Neural crest cell (in vitro differentiated cells): ENCODE measurements around the gene MIPOL1. TPM values are rescaled to one million over a fixed set of nuclear protein-coding genes. Genes with fewer than 3 reads are reported as not detected.

ENCODE experiments used
- DNase-seq: peaks from one replicate; pipeline ENCODE4 v3.0.0; 2021; ENCODE audit warnings: low read depth, mixed read lengths, low spot score
- H3K27ac Mint-ChIP-seq: one replicate; pipeline ENCODE4 v1.8.0; 2021; ENCODE audit warnings: mild to moderate bottlenecking, mixed read lengths; ENCODE audit not compliant: unreplicated experiment
- H3K27me3 Mint-ChIP-seq: 2 replicates; pipeline ENCODE4 v1.8.0; 2021; ENCODE audit warnings: low read depth, mild to moderate bottlenecking, mixed read lengths
- H3K36me3 Mint-ChIP-seq: 2 replicates; pipeline ENCODE4 v1.8.0; 2021; ENCODE audit warnings: low read depth, mild to moderate bottlenecking, mixed read lengths
- H3K4me1 Mint-ChIP-seq: 2 replicates; pipeline ENCODE4 v1.8.0; 2021; ENCODE audit warnings: mixed read lengths
- H3K4me3 Mint-ChIP-seq: one replicate; pipeline ENCODE4 v1.8.0; 2021; ENCODE audit warnings: mild to moderate bottlenecking, mixed read lengths
- H3K9me3 Mint-ChIP-seq: 2 replicates; pipeline ENCODE4 v1.8.0; 2021; ENCODE audit warnings: mixed read lengths
- CTCF ChIP-seq: fragments of 200-600 bp; sonication (generic); conservative IDR thresholded peaks from 2 replicates; pipeline ENCODE4 v1.5.0; 2021; ENCODE audit warnings: antibody characterized with exemption, mild to moderate bottlenecking
- total RNA-seq: library from RNA; stranded (reverse); gene quantifications from 2 replicates; pipeline ENCODE4 v1.2.1, GENCODE V29; 2021

MIPOL1 gene
- total RNA-seq, 1 donor from 2014 or later = 16.6 TPM

DNA sequence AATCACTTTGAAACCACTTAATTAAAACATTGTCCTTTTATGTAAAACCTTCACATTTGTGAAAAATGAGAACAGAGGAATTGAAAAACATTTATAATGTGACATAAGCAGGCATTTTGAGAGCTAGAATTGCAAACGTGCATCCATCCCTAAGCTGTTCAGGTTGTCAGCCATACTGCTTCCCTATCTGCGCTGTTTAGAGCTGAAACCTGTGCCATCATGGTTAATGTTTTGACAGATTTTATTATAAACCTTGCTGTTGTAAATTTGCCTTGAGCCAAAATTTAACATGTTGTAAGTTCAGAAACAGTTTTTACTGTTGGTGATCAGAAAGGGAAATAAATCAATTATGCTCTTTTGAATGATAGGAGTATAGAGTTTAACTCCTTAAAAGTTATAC is 365.5 kb downstream of the MIPOL1 start:
- Mint-ChIP-seq H3K4me1 (peaks cover 8% of the 10 kb centered on the region), H3K36me3 (peaks cover 3% of the 10 kb centered on the region), H3K9me3 (no peaks in the 10 kb centered on the region), H3K27me3 (no peaks in the 10 kb centered on the region), H3K4me3 (no peak overlapping the region), H3K27ac (no peak overlapping the region)
- DNase-seq = no peak
- TF ChIP-seq CTCF = no peak

GRCh38 chr14:37565550-37565949 is 367.8 kb downstream of the MIPOL1 start:
- no peaks in the 10 kb centered on the region for H3K36me3 Mint-ChIP-seq
- H3K4me3 Mint-ChIP-seq = no peak overlapping the region
- no peak overlapping the region for H3K27ac Mint-ChIP-seq
- no peaks in the 10 kb centered on the region for H3K27me3 Mint-ChIP-seq
- H3K4me1 Mint-ChIP-seq = no peaks in the 10 kb centered on the region
- no peaks in the 10 kb centered on the region for H3K9me3 Mint-ChIP-seq
- no peak for DNase-seq
- TF ChIP-seq CTCF = peak; percentile 48

GRCh38 chr14:37566811-37567371 is 369.2 kb downstream of the MIPOL1 start:
- Mint-ChIP-seq H3K4me1 (no peaks in the 10 kb centered on the region), H3K27ac (no peak overlapping the region), H3K4me3 (no peak overlapping the region), H3K27me3 (no peaks in the 10 kb centered on the region), H3K9me3 (no peaks in the 10 kb centered on the region), H3K36me3 (no peaks in the 10 kb centered on the region)
- no peak for TF ChIP-seq CTCF
- no peak for DNase-seq

DNA sequence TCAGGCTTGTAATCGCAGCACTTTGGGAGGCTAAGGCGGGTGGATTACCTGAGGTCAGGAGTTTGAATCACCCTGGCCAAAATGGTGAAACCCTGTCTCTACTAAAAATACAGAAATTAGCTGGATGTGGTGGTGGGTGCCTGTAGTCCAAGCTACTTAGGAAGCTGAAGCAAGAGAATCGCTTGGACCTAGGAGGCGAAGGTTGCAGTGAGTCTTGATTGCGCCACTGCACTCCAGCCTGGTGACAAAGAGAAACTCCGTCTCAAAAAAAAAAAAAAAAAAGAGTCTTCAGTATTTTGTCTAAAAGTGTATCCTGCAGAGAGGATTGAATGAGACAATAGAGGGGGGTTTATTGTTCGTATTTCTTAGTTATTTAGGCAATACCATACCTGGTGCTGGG is 372.0 kb downstream of the MIPOL1 start:
- Mint-ChIP-seq H3K27me3 (peaks cover 9% of the 10 kb centered on the region), H3K4me1 (no peaks in the 10 kb centered on the region), H3K36me3 (no peaks in the 10 kb centered on the region), H3K27ac (no peak overlapping the region), H3K4me3 (no peak overlapping the region), H3K9me3 (no peaks in the 10 kb centered on the region)
- DNase-seq = no peak
- no peak for TF ChIP-seq CTCF

- no peaks in the 10 kb centered on the region for H3K4me1 Mint-ChIP-seq
- no peak for DNase-seq
- no peak overlapping the region for H3K27ac Mint-ChIP-seq
- peaks cover 24% of the 10 kb centered on the region for H3K27me3 Mint-ChIP-seq
- no peak for TF ChIP-seq CTCF
- no peaks in the 10 kb centered on the region for H3K9me3 Mint-ChIP-seq
- H3K4me3 Mint-ChIP-seq = no peak overlapping the region
- no peaks in the 10 kb centered on the region for H3K36me3 Mint-ChIP-seq
Observed at GRCh38 chr14:37571391-37571790, 373.7 kb downstream of the MIPOL1 start.

- no peaks in the 10 kb centered on the region for H3K36me3 Mint-ChIP-seq
- peaks cover 38% of the 10 kb centered on the region for H3K27me3 Mint-ChIP-seq
- no peak overlapping the region for H3K27ac Mint-ChIP-seq
- DNase-seq = no peak
- TF ChIP-seq CTCF = no peak
- H3K9me3 Mint-ChIP-seq = no peaks in the 10 kb centered on the region
- no peak overlapping the region for H3K4me3 Mint-ChIP-seq
- peaks cover 5% of the 10 kb centered on the region for H3K4me1 Mint-ChIP-seq
Observed at GRCh38 chr14:37573356-37573755, 375.6 kb downstream of the MIPOL1 start.
